GM23338 (cell line): ENCODE data around the gene KLHL13. TPM values are rescaled to one million over a fixed set of nuclear protein-coding genes. Genes with fewer than 3 reads are reported as not detected.

Experiments
- ATAC-seq: fragments of 200-7000 bp; cut with Tn5 transposase; 3 replicates; pipeline ENCODE4 v1.9.1; 2020
- DNase-seq: peaks from one replicate; pipeline ENCODE4 v3.0.0-alpha.2; 2015; ENCODE audit warnings: low spot score
- H2AFZ ChIP-seq: fragments of 200-600 bp; sonication (generic); 2 replicates; pipeline ENCODE4 v1.8.0; 2016; ENCODE audit warnings: antibody characterized with exemption, mild to moderate bottlenecking, moderate library complexity
- H3F3A ChIP-seq: fragments of 200-600 bp; sonication (generic); replicated peaks from 2 replicates; pipeline ENCODE4 v1.8.0; 2017; ENCODE audit warnings: antibody characterized with exemption, mixed run types, low read depth
- H3K27ac ChIP-seq: fragments of 200-600 bp; sonication (generic); 2 replicates; pipeline ENCODE4 v1.6.1; 2016; ENCODE audit warnings: low read depth
- H3K27me3 ChIP-seq: fragments of 200-600 bp; sonication (generic); 2 replicates; pipeline ENCODE4 v1.8.0; 2016; ENCODE audit warnings: mild to moderate bottlenecking, mixed run types, moderate library complexity; ENCODE audit not compliant: insufficient read depth
- H3K36me3 ChIP-seq: fragments of 200-600 bp; sonication (generic); 2 replicates; pipeline ENCODE4 v1.8.0; 2016; ENCODE audit warnings: mild to moderate bottlenecking; ENCODE audit not compliant: insufficient read depth
- H3K4me1 ChIP-seq: fragments of 200-600 bp; sonication (generic); 2 replicates; pipeline ENCODE4 v1.8.0; 2016; ENCODE audit warnings: mild to moderate bottlenecking, moderate library complexity; ENCODE audit not compliant: insufficient read depth
- H3K4me2 ChIP-seq: fragments of 200-600 bp; sonication (generic); 2 replicates; pipeline ENCODE4 v1.7.1; 2017; ENCODE audit warnings: mixed run types
- H3K4me3 ChIP-seq: fragments of 200-600 bp; sonication (generic); 2 replicates; pipeline ENCODE4 v1.6.1; 2016; ENCODE audit warnings: mixed run types
- H3K79me2 ChIP-seq: fragments of 200-600 bp; sonication (generic); replicated peaks from 2 replicates; pipeline ENCODE4 v1.8.0; 2017; ENCODE audit warnings: mild to moderate bottlenecking; ENCODE audit not compliant: insufficient read depth
- H3K9me2 ChIP-seq: fragments of 200-600 bp; sonication (generic); 2 replicates; pipeline ENCODE4 v1.8.0; 2017; ENCODE audit not compliant: insufficient read depth
- H4K20me1 ChIP-seq: fragments of 200-600 bp; sonication (generic); replicated peaks from 2 replicates; pipeline ENCODE4 v1.8.0; 2017; ENCODE audit warnings: mild to moderate bottlenecking; ENCODE audit not compliant: insufficient read depth
- H3K27ac Mint-ChIP-seq: 2 replicates; pipeline ENCODE4 v1.8.0; 2020; ENCODE audit warnings: inconsistent platforms, mild to moderate bottlenecking, moderate library complexity, mixed read lengths
- H3K27me3 Mint-ChIP-seq: 3 replicates; pipeline ENCODE4 v1.8.0; 2022; ENCODE audit warnings: low read depth, mild to moderate bottlenecking, moderate library complexity, mixed read lengths, inconsistent platforms; ENCODE audit not compliant: insufficient read depth, poor library complexity
- H3K36me3 Mint-ChIP-seq: 3 replicates; pipeline ENCODE4 v1.8.0; 2021; ENCODE audit warnings: low read depth, mild to moderate bottlenecking, inconsistent platforms, moderate library complexity, mixed read lengths
- H3K4me1 Mint-ChIP-seq: 3 replicates; pipeline ENCODE4 v1.8.0; 2020; ENCODE audit warnings: mild to moderate bottlenecking, inconsistent platforms, mixed read lengths
- H3K4me3 Mint-ChIP-seq: 3 replicates; pipeline ENCODE4 v1.8.0; 2021; ENCODE audit warnings: moderate library complexity, mild to moderate bottlenecking, inconsistent platforms, mixed read lengths
- H3K9me3 Mint-ChIP-seq: 3 replicates; pipeline ENCODE4 v1.8.0; 2020; ENCODE audit warnings: moderate library complexity, mild to moderate bottlenecking, inconsistent platforms, mixed read lengths
- NANOG ChIP-seq: IDR thresholded peaks from 2 replicates; pipeline ENCODE4 v1.6.1; 2016; ENCODE audit warnings: antibody characterized with exemption, borderline replicate concordance
- ZNF114 ChIP-seq: fragments of 250-450 bp; sonication (Bioruptor Pico); IDR thresholded peaks from 2 replicates; pipeline ENCODE4 v1.5.0; 2020; ENCODE audit warnings: mild to moderate bottlenecking, moderate library complexity
- ZNF331 ChIP-seq: fragments of 250-450 bp; sonication (Bioruptor Pico); IDR thresholded peaks from 2 replicates; pipeline ENCODE4 v1.5.0; 2020; ENCODE audit warnings: low read depth, mild to moderate bottlenecking, moderate library complexity
- polyA plus RNA-seq: library from polyadenylated mRNA; unstranded; fragments of >200 nt; fragmentation: Nextera tagmentation; extraction: Ambion mirVana; gene quantifications from 2 replicates; pipeline ENCODE4 v1.2.1, GENCODE V29; 2016
- total RNA-seq: library from RNA; depleted of rRNA; stranded (reverse); fragments of >200 nt; shearing (Covaris generic); gene quantifications from 2 replicates; pipeline ENCODE4 v1.2.3, GENCODE V29; 2014
- TF ChIP-seq, protein P1 (sequence below), 2 experiments: fragments of 200-600 bp in 1 of 2; sonication (generic) in 1 of 2; conservative IDR thresholded peaks; 2 replicates each; pipeline versions ENCODE4 v1.5.1 to v1.6.1; 2016 to 2017; ENCODE audit warnings: antibody characterized with exemption in 2 of 2, low read depth in 2 of 2, mild to moderate bottlenecking in 2 of 2, moderate library complexity in 1 of 2
- TF ChIP-seq, protein P2 (sequence below): IDR thresholded peaks from one replicate; pipeline ENCODE4 v1.6.1; 2018; ENCODE audit warnings: antibody characterized with exemption; ENCODE audit not compliant: unreplicated experiment
- TF ChIP-seq, protein P3 (sequence below): IDR thresholded peaks from 2 replicates; pipeline ENCODE4 v1.6.1; 2016; ENCODE audit warnings: antibody characterized with exemption

Gene KLHL13
- total and polyA plus RNA-seq, 2 experiments from 2014 or later: 5.9 to 10.9 TPM

DNA sequence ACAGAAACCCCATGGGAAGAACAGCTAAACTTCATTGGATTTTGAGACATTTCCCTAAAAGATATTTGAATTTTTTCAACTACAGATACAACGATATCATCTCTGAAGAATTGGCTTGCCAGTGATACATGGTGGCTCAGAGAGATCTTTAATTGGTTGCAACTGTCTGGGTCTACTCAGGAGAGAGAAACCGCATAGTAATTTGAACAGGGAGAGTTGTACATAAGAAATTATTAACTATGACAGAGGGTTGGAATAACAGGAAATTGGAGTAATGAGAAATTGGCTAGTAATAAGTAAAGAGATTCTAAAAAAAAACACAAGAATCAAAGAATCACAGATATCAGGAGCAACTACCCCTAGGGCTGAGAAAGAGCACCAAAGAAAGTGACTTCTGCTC, 118.4 kb downstream of the KLHL13 start:
- no peak for ATAC-seq
- no peak overlapping the region for H2AFZ ChIP-seq
- no peaks in the 10 kb centered on the region for H3K9me3 Mint-ChIP-seq

DNA sequence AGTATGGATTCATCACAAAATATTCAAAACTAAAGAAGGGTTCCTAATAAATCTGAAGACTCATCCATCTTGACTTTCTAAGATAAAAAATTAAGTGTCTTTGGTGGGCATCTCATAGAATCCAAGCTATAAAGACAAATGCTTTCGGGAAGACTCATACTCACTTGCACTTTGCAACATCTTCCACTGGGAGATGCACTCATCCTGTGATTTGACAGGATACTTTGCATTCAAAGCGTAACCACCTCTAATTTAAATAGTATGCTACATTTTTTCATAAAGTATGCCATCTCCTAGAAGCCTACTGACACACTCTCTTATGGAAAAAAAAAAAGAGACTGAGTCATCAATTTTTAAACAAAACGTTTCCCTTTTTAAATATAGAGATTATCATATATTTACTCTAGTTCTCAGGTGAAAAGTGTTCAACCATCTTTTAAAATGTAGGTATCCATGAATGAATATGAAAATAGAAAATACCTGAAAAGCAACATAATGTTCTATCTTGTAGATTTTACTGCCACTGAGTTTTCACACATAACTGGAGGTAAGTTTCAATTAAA, 119.6 kb downstream of the KLHL13 start:
- TF ChIP-seq, protein P1, sequence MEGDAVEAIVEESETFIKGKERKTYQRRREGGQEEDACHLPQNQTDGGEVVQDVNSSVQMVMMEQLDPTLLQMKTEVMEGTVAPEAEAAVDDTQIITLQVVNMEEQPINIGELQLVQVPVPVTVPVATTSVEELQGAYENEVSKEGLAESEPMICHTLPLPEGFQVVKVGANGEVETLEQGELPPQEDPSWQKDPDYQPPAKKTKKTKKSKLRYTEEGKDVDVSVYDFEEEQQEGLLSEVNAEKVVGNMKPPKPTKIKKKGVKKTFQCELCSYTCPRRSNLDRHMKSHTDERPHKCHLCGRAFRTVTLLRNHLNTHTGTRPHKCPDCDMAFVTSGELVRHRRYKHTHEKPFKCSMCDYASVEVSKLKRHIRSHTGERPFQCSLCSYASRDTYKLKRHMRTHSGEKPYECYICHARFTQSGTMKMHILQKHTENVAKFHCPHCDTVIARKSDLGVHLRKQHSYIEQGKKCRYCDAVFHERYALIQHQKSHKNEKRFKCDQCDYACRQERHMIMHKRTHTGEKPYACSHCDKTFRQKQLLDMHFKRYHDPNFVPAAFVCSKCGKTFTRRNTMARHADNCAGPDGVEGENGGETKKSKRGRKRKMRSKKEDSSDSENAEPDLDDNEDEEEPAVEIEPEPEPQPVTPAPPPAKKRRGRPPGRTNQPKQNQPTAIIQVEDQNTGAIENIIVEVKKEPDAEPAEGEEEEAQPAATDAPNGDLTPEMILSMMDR (conservative IDR thresholded peaks at IDR 0.05; ENCODE audit: low read depth in 2 of 2): peak; percentile 46 to 65
- TF ChIP-seq NANOG (no peak), ZNF331 (CRISPR knock-in tag) (no peak)
- Mint-ChIP-seq H3K36me3 (no peaks in the 10 kb centered on the region), H3K9me3 (no peaks in the 10 kb centered on the region), H3K4me3 (no peak overlapping the region), H3K27ac (no peak overlapping the region), H3K4me1 (peaks cover under 1% of the 10 kb centered on the region; the same call in 2 of the 3 replicates), H3K27me3 (no peaks in the 10 kb centered on the region)
- Histone ChIP-seq H3K79me2 (no peaks in the 10 kb centered on the region), H3K27me3 (no peaks in the 10 kb centered on the region), H3K4me3 (no peak overlapping the region), H3K27ac (no peak overlapping the region), H3K4me1 (no peaks in the 10 kb centered on the region), H2AFZ (no peak overlapping the region), H3K9me2 (no peaks in the 10 kb centered on the region), H4K20me1 (no peaks in the 10 kb centered on the region), H3K4me2 (no peak overlapping the region), H3K36me3 (no peaks in the 10 kb centered on the region), H3F3A (no peaks in the 10 kb centered on the region)
- DNase-seq: peak; percentile 14
- no peak for ATAC-seq

More for the DNA sequence above, 118.4 kb downstream of the KLHL13 start:
- H3K36me3 Mint-ChIP-seq: no peaks in the 10 kb centered on the region
- no peaks in the 10 kb centered on the region for H3F3A ChIP-seq
- no peaks in the 10 kb centered on the region for H4K20me1 ChIP-seq
- H3K4me3 ChIP-seq: no peak overlapping the region
- H3K27me3 ChIP-seq: no peaks in the 10 kb centered on the region
- H3K79me2 ChIP-seq: no peaks in the 10 kb centered on the region
- no peak for DNase-seq
- H3K27ac ChIP-seq: no peak overlapping the region
- H3K27me3 Mint-ChIP-seq: no peaks in the 10 kb centered on the region
- no peaks in the 10 kb centered on the region for H3K4me1 Mint-ChIP-seq
- H3K9me2 ChIP-seq: no peaks in the 10 kb centered on the region
- H3K4me3 Mint-ChIP-seq: no peak overlapping the region
- H3K36me3 ChIP-seq: no peaks in the 10 kb centered on the region
- no peak for TF ChIP-seq ZNF114 (CRISPR knock-in tag)
- no peaks in the 10 kb centered on the region for H3K4me1 ChIP-seq
- no peak overlapping the region for H3K4me2 ChIP-seq
- H3K27ac Mint-ChIP-seq: no peak overlapping the region

DNA sequence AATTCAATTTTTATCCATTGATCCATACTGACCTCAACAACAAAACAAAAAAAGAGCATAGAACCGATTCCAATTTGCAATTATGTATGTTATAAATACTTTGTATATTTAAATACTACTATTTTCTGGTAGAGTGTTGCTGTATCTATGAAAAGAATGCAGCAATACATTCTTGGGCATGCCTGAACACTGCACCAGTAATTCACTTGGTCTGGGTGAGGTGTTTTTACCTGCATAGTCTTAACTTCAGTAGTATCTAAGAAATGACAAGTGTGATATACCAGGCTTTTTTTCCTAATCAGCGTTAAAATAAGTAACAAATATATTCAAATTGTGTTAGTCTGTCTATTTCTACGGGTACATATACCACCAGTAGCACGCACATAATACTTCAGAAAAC, 120.2 kb downstream of the KLHL13 start:
- H3K4me1 ChIP-seq: no peaks in the 10 kb centered on the region
- no peak overlapping the region for H3K27ac ChIP-seq
- no peaks in the 10 kb centered on the region for H3K36me3 ChIP-seq
- H3K36me3 Mint-ChIP-seq: no peaks in the 10 kb centered on the region
- no peak overlapping the region for H3K4me3 Mint-ChIP-seq
- no peaks in the 10 kb centered on the region for H3K27me3 Mint-ChIP-seq
- ATAC-seq (no peak), DNase-seq (no peak)
- no peaks in the 10 kb centered on the region for H3K9me3 Mint-ChIP-seq
- no peak overlapping the region for H3K27ac Mint-ChIP-seq
- no peaks in the 10 kb centered on the region for H3K27me3 ChIP-seq
- no peak overlapping the region for H2AFZ ChIP-seq
- H4K20me1 ChIP-seq: no peaks in the 10 kb centered on the region
- H3K9me2 ChIP-seq: no peaks in the 10 kb centered on the region
- peaks cover 4% of the 10 kb centered on the region; the same call in 2 of the 3 replicates for H3K4me1 Mint-ChIP-seq
- no peak overlapping the region for H3K4me3 ChIP-seq
- no peaks in the 10 kb centered on the region for H3K79me2 ChIP-seq
- no peak overlapping the region for H3K4me2 ChIP-seq
- no peaks in the 10 kb centered on the region for H3F3A ChIP-seq
- TF ChIP-seq, protein P2, sequence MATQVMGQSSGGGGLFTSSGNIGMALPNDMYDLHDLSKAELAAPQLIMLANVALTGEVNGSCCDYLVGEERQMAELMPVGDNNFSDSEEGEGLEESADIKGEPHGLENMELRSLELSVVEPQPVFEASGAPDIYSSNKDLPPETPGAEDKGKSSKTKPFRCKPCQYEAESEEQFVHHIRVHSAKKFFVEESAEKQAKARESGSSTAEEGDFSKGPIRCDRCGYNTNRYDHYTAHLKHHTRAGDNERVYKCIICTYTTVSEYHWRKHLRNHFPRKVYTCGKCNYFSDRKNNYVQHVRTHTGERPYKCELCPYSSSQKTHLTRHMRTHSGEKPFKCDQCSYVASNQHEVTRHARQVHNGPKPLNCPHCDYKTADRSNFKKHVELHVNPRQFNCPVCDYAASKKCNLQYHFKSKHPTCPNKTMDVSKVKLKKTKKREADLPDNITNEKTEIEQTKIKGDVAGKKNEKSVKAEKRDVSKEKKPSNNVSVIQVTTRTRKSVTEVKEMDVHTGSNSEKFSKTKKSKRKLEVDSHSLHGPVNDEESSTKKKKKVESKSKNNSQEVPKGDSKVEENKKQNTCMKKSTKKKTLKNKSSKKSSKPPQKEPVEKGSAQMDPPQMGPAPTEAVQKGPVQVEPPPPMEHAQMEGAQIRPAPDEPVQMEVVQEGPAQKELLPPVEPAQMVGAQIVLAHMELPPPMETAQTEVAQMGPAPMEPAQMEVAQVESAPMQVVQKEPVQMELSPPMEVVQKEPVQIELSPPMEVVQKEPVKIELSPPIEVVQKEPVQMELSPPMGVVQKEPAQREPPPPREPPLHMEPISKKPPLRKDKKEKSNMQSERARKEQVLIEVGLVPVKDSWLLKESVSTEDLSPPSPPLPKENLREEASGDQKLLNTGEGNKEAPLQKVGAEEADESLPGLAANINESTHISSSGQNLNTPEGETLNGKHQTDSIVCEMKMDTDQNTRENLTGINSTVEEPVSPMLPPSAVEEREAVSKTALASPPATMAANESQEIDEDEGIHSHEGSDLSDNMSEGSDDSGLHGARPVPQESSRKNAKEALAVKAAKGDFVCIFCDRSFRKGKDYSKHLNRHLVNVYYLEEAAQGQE: no peak
- TF ChIP-seq ZNF114 (CRISPR knock-in tag): no peak
- TF ChIP-seq, protein P3, sequence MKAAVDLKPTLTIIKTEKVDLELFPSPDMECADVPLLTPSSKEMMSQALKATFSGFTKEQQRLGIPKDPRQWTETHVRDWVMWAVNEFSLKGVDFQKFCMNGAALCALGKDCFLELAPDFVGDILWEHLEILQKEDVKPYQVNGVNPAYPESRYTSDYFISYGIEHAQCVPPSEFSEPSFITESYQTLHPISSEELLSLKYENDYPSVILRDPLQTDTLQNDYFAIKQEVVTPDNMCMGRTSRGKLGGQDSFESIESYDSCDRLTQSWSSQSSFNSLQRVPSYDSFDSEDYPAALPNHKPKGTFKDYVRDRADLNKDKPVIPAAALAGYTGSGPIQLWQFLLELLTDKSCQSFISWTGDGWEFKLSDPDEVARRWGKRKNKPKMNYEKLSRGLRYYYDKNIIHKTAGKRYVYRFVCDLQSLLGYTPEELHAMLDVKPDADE: no peak
